Diencephalon (tissue), 1 donor: ENCODE results near the gene FAM236D. TPM values are rescaled to one million over a fixed set of nuclear protein-coding genes. Genes with fewer than 3 reads are reported as not detected.

Experiments
- total RNA-seq: library from RNA; depleted of rRNA; stranded (reverse); fragments of >200 nt; gene quantifications from one replicate; pipeline ENCODE4 v1.2.3, GENCODE V29; 2014

The FAM236D gene
- total RNA-seq, result not detected

GRCh38 chrX:72808110-72808509 is at the start of gene FAM236D:
TSS of gene FAM236D (minus strand) at chrX:72808210. CDS start at chrX:72808110, 100 bp downstream.

DNA sequence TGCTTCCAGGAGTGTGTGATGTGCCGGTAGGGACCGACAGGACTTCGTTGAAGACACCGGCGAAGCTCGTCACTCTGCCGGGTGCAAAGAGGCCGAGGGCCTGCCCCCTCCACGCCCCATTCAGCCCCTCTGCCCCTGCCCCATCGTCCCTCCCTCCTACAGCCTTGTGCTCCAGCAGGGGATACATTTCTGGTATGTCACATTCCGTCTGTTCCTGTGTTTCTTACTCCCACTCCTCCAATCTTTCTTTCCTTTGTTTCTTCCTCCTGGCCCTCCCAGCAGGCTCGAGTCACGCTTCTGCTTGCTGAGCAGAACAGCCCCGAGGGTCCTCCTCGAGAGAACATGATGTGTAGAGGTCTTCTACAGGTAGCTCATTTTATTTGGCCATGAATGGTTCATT is 25.4 kb downstream of the FAM236D start, which contains the start of gene FAM236B:
TSS of gene FAM236B (minus strand) at position 101 of the 400 bp plus-strand sequence. CDS start at position 1, 100 bp downstream.

GRCh38 chrX:72776653-72777466 is 31.1 kb downstream of the FAM236D start, which contains the start of gene DMRTC1B:
TSS of gene DMRTC1B (plus strand) at chrX:72776890. CDS start at chrX:72845136, 68,246 bp downstream.

Other genes starting within 250 kb of the FAM236D start
- 31.4 TPM for gene HDAC8, start 235.4 kb downstream of the FAM236D start, total RNA-seq
- 5.1 TPM for gene PHKA1, start 93.9 kb downstream of the FAM236D start, total RNA-seq
- gene DMRTC1B, start 31.3 kb downstream of the FAM236D start, total RNA-seq, result 2.5 TPM
- not detected for gene FAM236B, start 25.6 kb downstream of the FAM236D start, total RNA-seq
- gene FAM236C, start 104.4 kb upstream of the FAM236D start, total RNA-seq, result not detected
- not detected for gene FAM236A, start 130.0 kb upstream of the FAM236D start, total RNA-seq
- 0.46 TPM for gene DMRTC1, start 135.6 kb upstream of the FAM236D start, total RNA-seq
- 0.92 TPM for gene PABPC1L2B, start 194.7 kb upstream of the FAM236D start, total RNA-seq